ENCODE results near the gene JUP.

The JUP gene

DNA sequence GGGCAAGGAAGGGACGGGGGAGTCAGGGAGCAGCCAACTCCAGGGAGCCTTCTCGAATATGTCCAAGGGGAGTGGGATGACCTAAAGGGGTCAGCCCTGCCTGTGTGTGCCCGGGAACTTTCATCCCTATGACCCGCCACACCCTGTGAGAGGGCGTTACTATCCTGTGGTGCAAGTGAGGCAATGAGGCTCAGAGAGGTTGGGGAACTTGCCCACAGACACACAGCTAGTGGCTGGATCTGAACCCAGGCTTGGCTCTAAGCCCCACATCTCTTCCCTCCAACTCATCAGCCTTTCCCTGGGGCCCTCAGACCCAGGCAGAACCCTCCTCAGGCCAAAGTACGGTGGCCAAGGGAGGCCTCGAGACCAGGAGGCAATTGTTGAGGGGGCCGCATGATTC is 23.2 kb downstream of the JUP start:
- TF ChIP-seq, protein P1, sequence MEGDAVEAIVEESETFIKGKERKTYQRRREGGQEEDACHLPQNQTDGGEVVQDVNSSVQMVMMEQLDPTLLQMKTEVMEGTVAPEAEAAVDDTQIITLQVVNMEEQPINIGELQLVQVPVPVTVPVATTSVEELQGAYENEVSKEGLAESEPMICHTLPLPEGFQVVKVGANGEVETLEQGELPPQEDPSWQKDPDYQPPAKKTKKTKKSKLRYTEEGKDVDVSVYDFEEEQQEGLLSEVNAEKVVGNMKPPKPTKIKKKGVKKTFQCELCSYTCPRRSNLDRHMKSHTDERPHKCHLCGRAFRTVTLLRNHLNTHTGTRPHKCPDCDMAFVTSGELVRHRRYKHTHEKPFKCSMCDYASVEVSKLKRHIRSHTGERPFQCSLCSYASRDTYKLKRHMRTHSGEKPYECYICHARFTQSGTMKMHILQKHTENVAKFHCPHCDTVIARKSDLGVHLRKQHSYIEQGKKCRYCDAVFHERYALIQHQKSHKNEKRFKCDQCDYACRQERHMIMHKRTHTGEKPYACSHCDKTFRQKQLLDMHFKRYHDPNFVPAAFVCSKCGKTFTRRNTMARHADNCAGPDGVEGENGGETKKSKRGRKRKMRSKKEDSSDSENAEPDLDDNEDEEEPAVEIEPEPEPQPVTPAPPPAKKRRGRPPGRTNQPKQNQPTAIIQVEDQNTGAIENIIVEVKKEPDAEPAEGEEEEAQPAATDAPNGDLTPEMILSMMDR (IDR thresholded peaks at IDR 0.05; ENCODE audit: low read depth, low read length, missing control alignments) = no peak
- no peak overlapping the region for H3K4me3 ChIP-seq (replicated peaks; ENCODE audit: low read depth, low read length)
- DNase-seq (ENCODE audit: extremely low read depth, low read depth) = no peak

DNA sequence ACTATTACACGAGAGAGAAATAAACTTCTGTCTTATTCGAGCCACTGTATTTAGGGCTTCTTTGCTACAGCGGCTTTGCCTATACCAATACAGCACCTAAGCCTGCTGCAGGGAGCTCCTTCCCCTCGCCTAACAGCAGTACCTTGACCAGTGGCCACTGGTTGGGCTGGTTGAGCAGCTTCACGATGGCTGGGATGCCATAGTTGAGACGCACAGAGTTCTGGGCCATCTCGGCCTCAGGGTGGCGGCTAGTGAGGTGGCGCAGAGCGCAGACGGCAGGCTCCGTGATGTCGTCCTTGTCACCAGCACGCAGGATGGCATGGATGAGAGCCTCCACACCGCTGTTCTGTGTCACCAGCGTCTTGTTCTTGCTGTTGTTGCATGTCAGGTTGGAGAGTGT is 23.7 kb downstream of the JUP start:
- TF ChIP-seq, protein P1 (IDR thresholded peaks at IDR 0.05; ENCODE audit: low read depth, low read length, missing control alignments) = no peak
- no peak overlapping the region for H3K4me3 ChIP-seq (replicated peaks; ENCODE audit: low read depth, low read length)
- DNase-seq (ENCODE audit: extremely low read depth, low read depth) = no peak

DNA sequence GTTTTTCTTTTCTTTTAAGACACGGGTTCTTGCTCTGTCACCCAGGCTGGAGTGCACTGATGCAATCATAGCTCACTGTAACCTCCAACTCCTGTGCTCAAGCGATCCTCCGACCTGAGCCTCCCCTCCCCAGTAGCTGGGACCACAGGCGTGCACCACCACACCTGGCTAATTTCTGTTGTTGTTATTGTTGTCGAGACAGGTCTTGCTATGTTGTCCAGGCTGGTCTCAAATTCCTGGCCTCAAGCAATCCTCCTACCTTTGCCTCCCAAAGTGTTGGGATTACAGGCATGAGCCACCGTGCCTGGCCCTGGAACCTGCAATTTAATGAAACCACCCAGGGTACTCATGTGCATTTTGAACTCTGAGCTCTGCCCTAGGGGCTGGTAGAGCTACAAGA is 24.1 kb downstream of the JUP start:
- DNase-seq (ENCODE audit: extremely low read depth, low read depth) = no peak
- H3K4me3 ChIP-seq (replicated peaks; ENCODE audit: low read depth, low read length) = no peak overlapping the region
- TF ChIP-seq, protein P1 (IDR thresholded peaks at IDR 0.05; ENCODE audit: low read depth, low read length, missing control alignments) = no peak

DNA sequence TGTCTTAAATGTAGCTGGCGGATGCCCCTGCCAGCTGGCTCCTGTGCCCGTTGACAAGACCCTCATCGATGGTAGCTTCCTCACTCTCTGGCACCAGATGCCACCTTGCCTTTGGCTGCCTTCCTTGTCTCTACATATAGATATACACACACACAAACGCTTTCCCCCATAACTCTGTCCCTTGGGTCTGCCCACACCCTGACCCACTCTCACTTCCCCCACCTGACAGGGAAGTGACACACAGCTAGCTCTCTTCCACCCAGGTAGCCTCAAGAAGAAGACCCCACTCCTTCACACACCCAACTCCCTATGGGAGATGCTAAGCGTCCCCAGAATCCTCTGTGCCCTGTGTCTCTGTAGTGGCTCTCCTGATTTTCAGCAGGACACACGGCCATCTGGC is 25.6 kb downstream of the JUP start:
- DNase-seq (ENCODE audit: extremely low read depth, low read depth) = no peak
- TF ChIP-seq, protein P1 (IDR thresholded peaks at IDR 0.05; ENCODE audit: low read depth, low read length, missing control alignments) = no peak
- no peak overlapping the region for H3K4me3 ChIP-seq (replicated peaks; ENCODE audit: low read depth, low read length)

DNA sequence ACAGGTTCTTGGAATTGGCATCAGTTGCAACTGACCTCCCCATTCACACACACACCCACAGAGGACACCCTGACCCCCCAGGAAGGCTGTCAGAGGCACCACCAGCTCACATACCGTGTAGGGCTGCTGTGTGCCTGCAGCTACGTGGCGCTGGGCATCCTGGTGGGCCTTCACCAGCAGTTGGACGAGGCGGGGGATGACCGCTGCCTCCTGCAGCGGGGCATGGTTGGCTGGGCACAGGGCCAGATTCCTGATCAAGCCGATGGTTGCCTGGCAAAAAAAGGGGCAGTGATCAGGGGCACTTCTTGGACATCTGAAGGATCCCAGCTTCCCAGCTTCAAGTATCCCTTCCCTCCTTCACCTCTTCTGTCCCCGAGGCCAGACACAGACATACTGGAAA is 27.9 kb downstream of the JUP start:
- TF ChIP-seq, protein P1 (IDR thresholded peaks at IDR 0.05; ENCODE audit: low read depth, low read length, missing control alignments) = no peak
- DNase-seq (ENCODE audit: extremely low read depth, low read depth) = no peak
- no peak overlapping the region for H3K4me3 ChIP-seq (replicated peaks; ENCODE audit: low read depth, low read length)

DNA sequence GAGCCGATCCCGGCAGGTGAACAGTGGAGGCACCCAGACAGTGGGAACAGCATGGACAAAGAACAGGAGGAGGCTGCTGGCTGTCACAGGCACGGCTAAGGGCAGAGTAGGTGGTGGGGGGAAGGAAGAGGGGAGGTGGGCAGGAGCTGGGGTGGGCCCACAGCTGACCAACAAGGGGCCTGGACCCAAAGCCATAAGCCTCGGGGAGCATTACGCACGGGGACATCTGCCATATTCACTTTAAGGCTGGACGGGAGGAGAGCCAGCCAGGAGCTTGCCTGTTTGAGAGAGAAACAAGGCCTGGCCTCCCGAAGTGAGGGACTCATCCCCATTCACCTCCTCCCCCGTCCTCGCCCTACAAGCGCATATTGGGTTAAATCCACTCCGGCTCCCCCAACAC is 32.4 kb downstream of the JUP start:
- no peak for DNase-seq (ENCODE audit: extremely low read depth, low read depth)
- no peak overlapping the region for H3K4me3 ChIP-seq (replicated peaks; ENCODE audit: low read depth, low read length)
- TF ChIP-seq, protein P1 (IDR thresholded peaks at IDR 0.05; ENCODE audit: low read depth, low read length, missing control alignments) = no peak

DNA sequence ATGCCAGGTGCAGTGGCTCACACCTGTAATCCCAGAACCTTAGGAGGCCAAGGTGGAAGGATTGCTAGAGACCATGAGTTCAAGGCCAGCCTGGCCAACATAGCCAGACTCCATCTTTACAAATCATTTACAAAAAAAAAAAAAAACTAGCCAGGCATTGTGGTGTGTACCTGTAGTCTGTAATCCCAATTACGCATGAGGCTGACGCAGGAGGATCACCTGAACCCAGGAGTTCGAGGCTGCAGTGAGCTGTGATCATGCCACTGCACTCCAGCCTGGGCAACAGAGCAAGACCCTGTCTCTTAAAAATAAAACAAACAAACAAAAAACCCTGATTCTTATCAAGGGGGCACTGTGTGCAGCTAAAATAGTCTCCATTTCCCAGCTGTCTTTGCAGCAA is 35.2 kb downstream of the JUP start:
- DNase-seq (ENCODE audit: extremely low read depth, low read depth) = no peak
- no peak overlapping the region for H3K4me3 ChIP-seq (replicated peaks; ENCODE audit: low read depth, low read length)
- TF ChIP-seq, protein P1 (IDR thresholded peaks at IDR 0.05; ENCODE audit: low read depth, low read length, missing control alignments) = no peak

All from HFF-Myc (cell line).